Cardiac septum (tissue), 1 donor: ENCODE results near the gene ARMC12. TPM values are rescaled to one million over a fixed set of nuclear protein-coding genes. Genes with fewer than 3 reads are reported as not detected.
"Not testable (repeated sequence)": the region's sequence is repeated elsewhere in the genome, so short reads cannot be mapped to it uniquely, and the experiment has no call there.

Experiments used
- DNase-seq: peaks from one replicate; pipeline ENCODE4 v3.0.0-alpha.2; 2020; ENCODE audit warnings: low spot score
- intact Hi-C: fragments of 100-400 bp; cut with DNase I; formaldehyde crosslinking; loops from one replicate; pipeline ENCODE4 v1.14.0; 2022
- long read RNA-seq: library from polyadenylated mRNA; unstranded; transcript quantifications from one replicate; pipeline ENCODE4 v2.0.0, GENCODE V29; 2021
- total RNA-seq: library from RNA; stranded (reverse); fragmentation: NEBNext Ultra II Directional; extraction: Animal tissue kit (Norgen Biotek cat#: 25700); gene quantifications from one replicate; pipeline ENCODE4 v1.2.1, GENCODE V29; 2021
- donor health status: DM: no; HTN: no; CAD: no.

Gene ARMC12
- total RNA-seq = 0.22 TPM
- long read RNA-seq = 0 reads

GRCh38 chr6:35736982-35737412, at the start of gene ARMC12:
Gene ARMC12, plus strand, starts transcription at chr6:35737032. Its CDS starts 77 bp downstream, at chr6:35737109.
- no peak for DNase-seq
- intact Hi-C loops = loop anchor here (1.0 kb wide), 2 partner anchors 154 to 214 kb away; no protein-coding TSS in a partner anchor

- intact Hi-C loops = loop anchor here (1.0 kb wide), 2 partner anchors 39 to 86 kb away; no protein-coding TSS in a partner anchor
- peak; percentile 88 for DNase-seq
Measured at GRCh38 chr6:35687658-35688604, 48.9 kb upstream of the ARMC12 start.

GRCh38 chr6:35688605-35689322, 48.1 kb upstream of the ARMC12 start, which contains the start of gene FKBP5:
Gene FKBP5, minus strand, starts transcription at chr6:35688915. Its CDS starts 46,091 bp downstream, at chr6:35642824.
- intact Hi-C loops = loop anchor here (1.0 kb wide), 2 partner anchors 39 to 86 kb away; no protein-coding TSS in a partner anchor
- peak; percentile 98 for DNase-seq

GRCh38 chr6:35690006-35690405, 46.8 kb upstream of the ARMC12 start:
- intact Hi-C loops, DNase-seq: not testable (repeated sequence)

GRCh38 chr6:35690484-35690883, 46.3 kb upstream of the ARMC12 start:
- intact Hi-C loops = no loop called here

GRCh38 chr6:35691027-35691824, 45.6 kb upstream of the ARMC12 start:
- peak; percentile 85 for DNase-seq
- intact Hi-C loops = no loop called here

More at GRCh38 chr6:35690484-35690883, 46.3 kb upstream of the ARMC12 start:
- DNase-seq = no peak

- DNase-seq = no peak
- intact Hi-C loops = no loop called here
Measured at GRCh38 chr6:35694462-35694861, 42.4 kb upstream of the ARMC12 start.

- intact Hi-C loops, DNase-seq: not testable (repeated sequence)
Measured at GRCh38 chr6:35698430-35698829, 38.4 kb upstream of the ARMC12 start.

- intact Hi-C loops = no loop called here
- no peak for DNase-seq
Measured at GRCh38 chr6:35698858-35699257, 38.0 kb upstream of the ARMC12 start.

- intact Hi-C loops = no loop called here
- DNase-seq = no peak
Measured at GRCh38 chr6:35703554-35703953, 33.3 kb upstream of the ARMC12 start.

GRCh38 chr6:35706468-35706867, 30.4 kb upstream of the ARMC12 start:
- intact Hi-C loops = no loop called here
- DNase-seq = no peak

GRCh38 chr6:35707714-35708407, 29.0 kb upstream of the ARMC12 start:
- no peak for DNase-seq
- intact Hi-C loops = no loop called here

GRCh38 chr6:35708585-35708984, 28.2 kb upstream of the ARMC12 start:
- intact Hi-C loops = no loop called here
- DNase-seq = no peak

GRCh38 chr6:35710241-35710847, 26.5 kb upstream of the ARMC12 start:
- no peak for DNase-seq
- intact Hi-C loops = no loop called here

- DNase-seq = no peak
- intact Hi-C loops = no loop called here
Measured at GRCh38 chr6:35711731-35712130, 25.1 kb upstream of the ARMC12 start.

GRCh38 chr6:35713006-35713767, 23.6 kb upstream of the ARMC12 start:
- intact Hi-C loops = no loop called here
- DNase-seq = no peak

GRCh38 chr6:35716798-35717197, 20.0 kb upstream of the ARMC12 start:
- DNase-seq = no peak
- intact Hi-C loops = no loop called here
